Mesenchymal stem cell (in vitro differentiated cells and primary cell): ENCODE data around the gene FNDC10.
"Not testable (repeated sequence)": the region's sequence is repeated elsewhere in the genome, so short reads cannot be mapped to it uniquely, and the experiment has no call there.

Experiments used
- DNase-seq: peaks from one replicate; pipeline ENCODE4 v3.0.0-alpha.2; 2013
- H2AFZ ChIP-seq: one replicate; pipeline ENCODE4 v1.6.1; 2013; ENCODE audit warnings: low read depth, mild to moderate bottlenecking, control low read depth, inconsistent platforms, low read length, moderate library complexity
- H2AK5ac ChIP-seq: 2 replicates; pipeline ENCODE4 v1.6.1; 2013; ENCODE audit warnings: low read length, moderate library complexity, mild to moderate bottlenecking, inconsistent platforms; ENCODE audit not compliant: severe bottlenecking
- H2BK120ac ChIP-seq: one replicate; pipeline ENCODE4 v1.6.1; 2013; ENCODE audit warnings: low read depth, mild to moderate bottlenecking, inconsistent platforms, low read length, moderate library complexity
- H2BK12ac ChIP-seq, 2 experiments: one replicate each; pipeline ENCODE4 v1.6.1; 2013; ENCODE audit warnings: inconsistent platforms in 2 of 2, low read length in 2 of 2, mild to moderate bottlenecking in 2 of 2, moderate library complexity in 2 of 2, control low read depth in 1 of 2
- H2BK15ac ChIP-seq: one replicate; pipeline ENCODE4 v1.6.1; 2013; ENCODE audit warnings: mild to moderate bottlenecking, low read depth, inconsistent platforms; ENCODE audit not compliant: poor library complexity, severe bottlenecking
- H2BK5ac ChIP-seq: 2 replicates; pipeline ENCODE4 v1.6.1; 2013; ENCODE audit warnings: low read depth, mild to moderate bottlenecking, low read length, control low read depth, inconsistent platforms; ENCODE audit not compliant: poor library complexity, severe bottlenecking
- H3K14ac ChIP-seq, 2 experiments: one replicate each; pipeline ENCODE4 v1.6.1; 2013; ENCODE audit warnings: inconsistent platforms in 2 of 2, low read length in 2 of 2, control low read depth in 1 of 2, mild to moderate bottlenecking in 1 of 2, moderate library complexity in 1 of 2
- H3K18ac ChIP-seq, 2 experiments: one replicate each; pipeline ENCODE4 v1.6.1; 2013; ENCODE audit warnings: inconsistent platforms in 2 of 2, low read length in 2 of 2, control low read depth in 1 of 2, low read depth in 1 of 2, mild to moderate bottlenecking in 1 of 2
- H3K23ac ChIP-seq, 2 experiments: one replicate each; pipeline ENCODE4 v1.6.1; 2013; ENCODE audit warnings: inconsistent platforms in 2 of 2, low read length in 2 of 2, mild to moderate bottlenecking in 2 of 2, moderate library complexity in 2 of 2, control low read depth in 1 of 2
- H3K27ac ChIP-seq: 2 replicates; pipeline ENCODE4 v1.5.1; 2013; ENCODE audit warnings: mild to moderate bottlenecking, moderate library complexity, low read length, control low read depth, inconsistent platforms; ENCODE audit not compliant: poor library complexity, severe bottlenecking
- H3K27me3 ChIP-seq, 2 experiments: 2 replicates each; pipeline versions ENCODE4 v1.6.1 to v1.7.0; 2013; ENCODE audit warnings: low read length in 2 of 2, mild to moderate bottlenecking in 2 of 2, moderate library complexity in 2 of 2, control low read depth in 1 of 2, inconsistent platforms in 1 of 2; ENCODE audit not compliant: control insufficient read depth in 1 of 2, insufficient read depth in 1 of 2
- H3K36me3 ChIP-seq, 2 experiments: 2 replicates each; pipeline versions ENCODE4 v1.6.1 to v1.7.0; 2013; ENCODE audit warnings: low read length in 2 of 2, control low read depth in 1 of 2, inconsistent platforms in 1 of 2, low read depth in 1 of 2, mild to moderate bottlenecking in 1 of 2; ENCODE audit not compliant: insufficient read depth in 2 of 2, control insufficient read depth in 1 of 2
- H3K4ac ChIP-seq, 2 experiments: one replicate each; pipeline ENCODE4 v1.6.1; 2013; ENCODE audit warnings: inconsistent platforms in 2 of 2, low read length in 2 of 2, mild to moderate bottlenecking in 2 of 2, moderate library complexity in 2 of 2, control low read depth in 1 of 2, low read depth in 1 of 2
- H3K4me1 ChIP-seq: 2 replicates; pipeline ENCODE4 v1.6.1; 2013; ENCODE audit warnings: low read depth, low read length, control low read depth; ENCODE audit not compliant: control insufficient read depth, insufficient read depth
- H3K4me2 ChIP-seq: 2 replicates; pipeline ENCODE4 v1.6.1; 2013; ENCODE audit warnings: low read length, mild to moderate bottlenecking, inconsistent platforms; ENCODE audit not compliant: poor library complexity, severe bottlenecking
- H3K4me3 ChIP-seq, 2 experiments: 2 replicates each; pipeline versions ENCODE4 v1.5.1 to v1.7.0; 2013; ENCODE audit warnings: low read length in 2 of 2, mild to moderate bottlenecking in 2 of 2, control low read depth in 1 of 2, low read depth in 1 of 2; ENCODE audit not compliant: insufficient read depth in 1 of 2
- H3K79me1 ChIP-seq: replicated peaks from 2 replicates; pipeline ENCODE4 v1.6.1; 2013; ENCODE audit warnings: mild to moderate bottlenecking, control low read depth, low read length, inconsistent platforms; ENCODE audit not compliant: poor library complexity, severe bottlenecking
- H3K9ac ChIP-seq: 2 replicates; pipeline ENCODE4 v1.7.0; 2013; ENCODE audit warnings: mild to moderate bottlenecking, low read length, moderate library complexity
- H3K9me3 ChIP-seq: 2 replicates; pipeline ENCODE4 v1.7.0; 2013; ENCODE audit warnings: mild to moderate bottlenecking, low read length; ENCODE audit not compliant: control insufficient read depth
- H4K8ac ChIP-seq: one replicate; pipeline ENCODE4 v1.6.1; 2013; ENCODE audit warnings: inconsistent platforms, mild to moderate bottlenecking, low read length, moderate library complexity
- H4K91ac ChIP-seq: one replicate; pipeline ENCODE4 v1.6.1; 2013; ENCODE audit warnings: mild to moderate bottlenecking, low read length, inconsistent platforms
- WGBS: methylation state at CpG from one replicate; pipeline ENCODE4 v1.1.7; 2013; ENCODE audit warnings: mixed read lengths; 5-methylcytosine and 5-hydroxymethylcytosine counted together

FNDC10 gene

DNA sequence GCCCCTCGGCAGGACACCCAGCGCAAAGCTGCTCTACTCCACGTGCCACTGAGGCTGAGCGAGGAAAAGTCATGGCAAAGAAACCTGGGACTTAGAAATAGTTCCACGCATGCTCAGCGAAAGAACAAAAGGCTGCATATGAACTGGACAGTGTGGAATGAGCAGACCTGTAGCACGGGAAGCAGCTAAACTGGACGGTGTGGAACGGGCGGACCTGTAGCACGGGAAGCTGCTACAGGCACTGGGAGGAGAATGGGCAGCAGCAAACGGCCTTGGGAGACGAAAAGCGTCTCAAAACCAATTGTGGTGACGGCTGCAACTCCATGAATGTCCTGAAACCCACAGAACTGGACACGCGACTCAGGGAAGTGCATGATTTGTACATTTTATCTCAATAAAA lies 40.9 kb downstream of the FNDC10 start:
- no peak overlapping the region for H2AFZ ChIP-seq
- no peaks in the 10 kb centered on the region for H3K27me3 ChIP-seq
- H2BK120ac ChIP-seq: no peak overlapping the region
- no peak overlapping the region for H4K91ac ChIP-seq
- no peak overlapping the region for H3K4me3 ChIP-seq
- H3K4me2 ChIP-seq: no peak overlapping the region
- H4K8ac ChIP-seq: no peak overlapping the region
- H3K79me1 ChIP-seq: peaks cover 37% of the 10 kb centered on the region
- no peak overlapping the region for H3K18ac ChIP-seq
- H3K27ac ChIP-seq: no peak overlapping the region
- H3K14ac ChIP-seq: no peak overlapping the region
- H3K9me3 ChIP-seq: no peaks in the 10 kb centered on the region
- H3K23ac ChIP-seq: no peak overlapping the region
- peaks cover 16% of the 10 kb centered on the region for H3K4me1 ChIP-seq
- no peak overlapping the region for H2BK15ac ChIP-seq
- no peak overlapping the region for H2AK5ac ChIP-seq
- H2BK5ac ChIP-seq: no peak overlapping the region
- H3K9ac ChIP-seq: no peak overlapping the region
- DNase-seq: no peak
- WGBS: 93% methylated on average over 17 of the region's 17 CpGs
- H2BK12ac ChIP-seq: no peak overlapping the region
- peaks cover 62 to 70% of the 10 kb centered on the region in 2 experiments for H3K36me3 ChIP-seq
- no peak overlapping the region for H3K4ac ChIP-seq

DNA sequence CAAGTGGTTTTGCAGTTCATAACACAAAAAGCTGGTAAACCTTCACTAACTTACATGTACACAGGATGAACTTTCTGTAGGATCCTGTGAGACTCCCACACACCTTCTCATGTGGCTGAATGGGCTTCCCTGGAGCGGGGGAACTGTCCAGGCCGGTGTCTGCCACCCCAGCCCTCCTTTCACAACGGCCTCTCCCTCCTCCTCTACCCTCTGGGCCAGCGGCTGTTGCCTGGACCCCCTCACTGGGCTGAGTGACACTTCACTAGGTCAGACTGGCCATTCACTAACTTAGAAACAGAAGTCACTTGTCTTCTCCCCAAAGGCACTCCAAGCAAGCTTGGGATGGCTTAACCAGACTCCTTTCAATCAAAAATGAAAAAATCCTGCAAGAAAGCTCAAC lies 41.3 kb downstream of the FNDC10 start:
- Histone ChIP-seq H3K4ac (no peak overlapping the region), H2BK120ac (no peak overlapping the region), H3K9ac (no peak overlapping the region), H2BK15ac (no peak overlapping the region), H3K4me2 (no peak overlapping the region), H3K27ac (no peak overlapping the region), H2AK5ac (no peak overlapping the region), H3K23ac (no peak overlapping the region), H3K18ac (no peak overlapping the region), H3K4me1 (peaks cover 17% of the 10 kb centered on the region), H4K91ac (no peak overlapping the region), H3K14ac (no peak overlapping the region), H3K27me3 (no peaks in the 10 kb centered on the region), H2BK5ac (no peak overlapping the region), H3K79me1 (peaks cover 41% of the 10 kb centered on the region), H2BK12ac (no peak overlapping the region), H3K9me3 (no peaks in the 10 kb centered on the region), H3K4me3 (no peak overlapping the region), H4K8ac (no peak overlapping the region), H2AFZ (no peak overlapping the region), H3K36me3 (peaks cover 57 to 68% of the 10 kb centered on the region in 2 experiments)
- 87% methylated on average over 4 of the region's 4 CpGs for WGBS
- DNase-seq: no peak

DNA sequence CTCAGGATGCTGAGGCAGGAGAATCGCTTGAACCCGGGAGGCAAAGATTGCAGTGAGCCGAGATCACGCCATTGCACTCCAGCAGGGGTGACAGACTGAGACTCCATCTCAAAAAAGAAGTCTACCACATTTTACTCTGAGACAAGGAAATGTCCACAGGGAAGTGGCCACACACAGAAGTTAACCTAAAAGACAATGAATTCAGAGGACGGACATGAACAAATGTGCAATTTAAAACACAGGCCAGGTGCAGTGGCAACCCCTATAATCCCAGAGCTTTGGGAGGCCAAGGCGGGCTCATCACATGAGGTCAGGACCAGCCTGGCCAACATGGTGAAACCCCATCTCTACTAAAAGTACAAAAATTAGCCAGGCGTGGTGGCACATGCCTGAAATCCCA lies 42.2 kb downstream of the FNDC10 start:
- 100% methylated on average over 7 of the region's 7 CpGs for WGBS
- not testable (repeated sequence) for H2AFZ ChIP-seq

DNA sequence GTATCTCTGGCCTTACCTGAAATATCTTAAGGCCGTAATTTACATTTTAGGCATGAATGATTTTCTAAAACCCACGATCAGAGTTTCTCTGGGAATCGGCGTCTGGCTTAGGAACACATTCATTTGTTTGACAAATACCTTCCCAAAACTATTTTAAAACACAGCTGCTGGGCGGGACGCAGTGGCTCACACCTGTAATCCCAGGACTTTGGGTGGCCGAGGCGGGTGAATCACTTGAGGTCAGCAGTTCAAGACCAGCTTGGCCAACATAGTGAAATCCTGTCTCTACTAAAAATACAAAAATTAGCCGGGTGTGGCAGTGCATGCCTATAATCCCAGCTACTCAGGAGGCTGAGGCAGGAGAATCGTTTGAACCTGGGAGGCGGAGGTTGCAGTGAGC lies 43.0 kb downstream of the FNDC10 start:
- not testable (repeated sequence) for H2BK5ac ChIP-seq, H2BK120ac ChIP-seq
- peaks cover 22% of the 10 kb centered on the region for H3K4me1 ChIP-seq

More for the DNA sequence above, 42.2 kb downstream of the FNDC10 start:
- H3K9ac ChIP-seq, H3K9me3 ChIP-seq, H2BK12ac ChIP-seq, H3K23ac ChIP-seq, H2BK5ac ChIP-seq, H2BK15ac ChIP-seq, H3K4me3 ChIP-seq, H3K4me2 ChIP-seq, H3K18ac ChIP-seq, H4K91ac ChIP-seq, H2BK120ac ChIP-seq, H2AK5ac ChIP-seq, H3K4ac ChIP-seq, H3K14ac ChIP-seq, DNase-seq, H3K27me3 ChIP-seq, H3K27ac ChIP-seq, H4K8ac ChIP-seq: not testable (repeated sequence)
- Histone ChIP-seq H3K79me1 (peaks cover 41% of the 10 kb centered on the region), H3K36me3 (peaks cover 48 to 60% of the 10 kb centered on the region in 2 experiments), H3K4me1 (peaks cover 17% of the 10 kb centered on the region)

More for the DNA sequence above, 43.0 kb downstream of the FNDC10 start:
- H3K79me1 ChIP-seq: peaks cover 41% of the 10 kb centered on the region
- H4K8ac ChIP-seq, H3K27me3 ChIP-seq, H3K23ac ChIP-seq, H3K4me3 ChIP-seq, H2AK5ac ChIP-seq, H3K4me2 ChIP-seq, H4K91ac ChIP-seq, H2BK12ac ChIP-seq, H3K14ac ChIP-seq, H3K4ac ChIP-seq, DNase-seq, H3K9ac ChIP-seq, H3K9me3 ChIP-seq, H2AFZ ChIP-seq, H2BK15ac ChIP-seq, H3K27ac ChIP-seq, H3K18ac ChIP-seq: not testable (repeated sequence)
- H3K36me3 ChIP-seq: peaks cover 41 to 57% of the 10 kb centered on the region in 2 experiments
- 97% methylated on average over 10 of the region's 11 CpGs for WGBS
